H1 (cell line): ENCODE measurements around the gene DPT. TPM values are rescaled to one million over a fixed set of nuclear protein-coding genes. Genes with fewer than 3 reads are reported as not detected.

Experiments
- CTCF ChIA-PET: fragments of 300-600 bp; sonication (Branson Sonifier 250); formaldehyde crosslinking; loops from one replicate; lab custom pipeline; 2021; ENCODE audit not compliant: partially characterized antibody; lab: Charles Lee
- POLR2A ChIA-PET: fragments of 300-600 bp; sonication (Branson Sonifier 250); formaldehyde crosslinking; loops from one replicate; lab custom pipeline; 2021; ENCODE audit warnings: inconsistent platforms; ENCODE audit not compliant: partially characterized antibody; lab: Charles Lee
- DNase-seq, 2 experiments: peaks; one replicate each; pipeline versions ENCODE4 v3.0.0 to v3.0.0-alpha.2; 2010 to 2022; ENCODE audit warnings: low spot score in 2 of 2, low read depth in 1 of 2, mixed read lengths in 1 of 2
- FAIRE-seq: peaks from 2 replicates; lab custom pipeline; 2011; peaks lifted over from hg19 to GRCh38; lab: Jason Lieb, UNC
- H2AFZ ChIP-seq: 2 replicates; pipeline ENCODE4 v1.8.1; 2012; ENCODE audit warnings: low read length, inconsistent platforms
- H2AK5ac ChIP-seq: 2 replicates; pipeline ENCODE4 v1.6.1; 2013; ENCODE audit warnings: low read depth, low read length
- H2BK120ac ChIP-seq: replicated peaks from 2 replicates; pipeline ENCODE3; 2013; ENCODE audit warnings: low read depth, low read length, inconsistent platforms
- H2BK12ac ChIP-seq: 2 replicates; pipeline ENCODE4 v1.6.1; 2013; ENCODE audit warnings: low read depth, low read length
- H2BK15ac ChIP-seq: 2 replicates; pipeline ENCODE4 v1.6.1; 2013; ENCODE audit warnings: low read length
- H2BK20ac ChIP-seq: 2 replicates; pipeline ENCODE4 v1.6.1; 2013; ENCODE audit warnings: low read length
- H2BK5ac ChIP-seq: 2 replicates; pipeline ENCODE4 v1.6.1; 2013; ENCODE audit warnings: low read depth, low read length
- H3K14ac ChIP-seq: 2 replicates; pipeline ENCODE4 v1.6.1; 2013; ENCODE audit warnings: inconsistent platforms; ENCODE audit not compliant: insufficient read length
- H3K18ac ChIP-seq: 2 replicates; pipeline ENCODE4 v1.6.1; 2013; ENCODE audit warnings: low read length; ENCODE audit errors: extremely low read depth
- H3K23ac ChIP-seq: 2 replicates; pipeline ENCODE4 v1.6.1; 2013; ENCODE audit warnings: inconsistent platforms; ENCODE audit not compliant: insufficient read length
- H3K23me2 ChIP-seq: 2 replicates; pipeline ENCODE4 v1.6.1; 2013; ENCODE audit warnings: low read depth, low read length
- H3K27ac ChIP-seq: 2 replicates; pipeline ENCODE4 v1.6.1; 2011; ENCODE audit warnings: low read depth, low read length, inconsistent platforms
- H3K27me3 ChIP-seq, 4 experiments: replicated peaks in 1 of 4; 1 replicate in 1 of 4; 2 replicates in 3 of 4; pipeline versions ENCODE4 v1.6.1 to v1.8.1; 2011 to 2013; ENCODE audit warnings: low read length in 3 of 4, mild to moderate bottlenecking in 3 of 4, inconsistent platforms in 2 of 4, mixed read lengths in 2 of 4, moderate library complexity in 1 of 4; ENCODE audit not compliant: control insufficient read depth in 3 of 4, insufficient read depth in 3 of 4; ENCODE audit errors: extremely low read depth in 1 of 4
- H3K36me3 ChIP-seq, 4 experiments: 2 replicates each; pipeline versions ENCODE4 v1.6.1 to v1.8.1; 2011 to 2013; ENCODE audit warnings: mild to moderate bottlenecking in 4 of 4, low read length in 3 of 4, moderate library complexity in 2 of 4, control low read depth in 1 of 4, inconsistent platforms in 1 of 4; ENCODE audit not compliant: insufficient read depth in 4 of 4, control insufficient read depth in 2 of 4
- H3K4ac ChIP-seq: replicated peaks from 2 replicates; pipeline ENCODE3; 2013; ENCODE audit warnings: low read length, low read depth, mixed read lengths, inconsistent platforms; ENCODE audit not compliant: insufficient read length
- H3K4me1 ChIP-seq, 4 experiments: replicated peaks in 1 of 4; 1 replicate in 1 of 4; 2 replicates in 3 of 4; pipeline versions ENCODE4 v1.6.1 to v1.8.1; 2011 to 2013; ENCODE audit warnings: low read length in 3 of 4, inconsistent platforms in 2 of 4, mixed read lengths in 1 of 4; ENCODE audit not compliant: insufficient read depth in 4 of 4, control insufficient read depth in 3 of 4
- H3K4me2 ChIP-seq, 2 experiments: 2 replicates each; pipeline versions ENCODE4 v1.6.1 to v1.8.1; 2011 to 2013; ENCODE audit warnings: low read depth in 2 of 2, low read length in 2 of 2, control low read depth in 1 of 2, inconsistent platforms in 1 of 2, mild to moderate bottlenecking in 1 of 2; ENCODE audit not compliant: insufficient read depth in 1 of 2
- H3K4me3 ChIP-seq, 4 experiments: fragments of 200-600, 300-600 bp in 1 of 4; sonication (generic), shearing (Covaris generic), sonication (Bioruptor Twin) in 1 of 4; 2 replicates each; pipeline versions ENCODE4 v1.5.1 to v1.8.1; 2011 to 2016; ENCODE audit warnings: low read length in 4 of 4, low read depth in 3 of 4, control low read depth in 2 of 4, inconsistent platforms in 2 of 4, mild to moderate bottlenecking in 2 of 4, mixed read lengths in 1 of 4, moderate library complexity in 1 of 4; ENCODE audit not compliant: insufficient read depth in 2 of 4; ENCODE audit errors: extremely low read depth in 1 of 4
- H3K56ac ChIP-seq: replicated peaks from 2 replicates; pipeline ENCODE3; 2013; ENCODE audit warnings: low read depth, mild to moderate bottlenecking, mixed read lengths, low read length, inconsistent platforms; ENCODE audit not compliant: insufficient read length
- H3K79me1 ChIP-seq: 2 replicates; pipeline ENCODE4 v1.6.1; 2013; ENCODE audit warnings: low read depth, low read length, control low read depth
- H3K79me2 ChIP-seq, 2 experiments: 2 replicates each; pipeline versions ENCODE4 v1.6.1 to v1.8.1; 2012 to 2013; ENCODE audit warnings: low read length in 2 of 2, mild to moderate bottlenecking in 2 of 2, inconsistent platforms in 1 of 2; ENCODE audit not compliant: insufficient read depth in 2 of 2, control insufficient read depth in 1 of 2
- H3K9ac ChIP-seq, 4 experiments: replicated peaks in 1 of 4; 1 replicate in 1 of 4; 2 replicates in 3 of 4; pipeline versions ENCODE4 v1.6.1 to v1.8.1; 2011 to 2013; ENCODE audit warnings: low read depth in 3 of 4, low read length in 3 of 4, control low read depth in 2 of 4, mild to moderate bottlenecking in 2 of 4, moderate library complexity in 2 of 4, inconsistent platforms in 1 of 4; ENCODE audit errors: extremely low read depth in 1 of 4
- H3K9me3 ChIP-seq, 2 experiments: 2 replicates each; pipeline versions ENCODE4 v1.6.1 to v1.8.1; 2012 to 2013; ENCODE audit warnings: mild to moderate bottlenecking in 2 of 2, moderate library complexity in 2 of 2, control low read depth in 1 of 2, inconsistent platforms in 1 of 2, low read depth in 1 of 2, low read length in 1 of 2, mixed read lengths in 1 of 2; ENCODE audit not compliant: insufficient read depth in 2 of 2
- H4K20me1 ChIP-seq, 2 experiments: replicated peaks in 1 of 2; 2 replicates each; pipeline versions ENCODE3 to v1.8.1; 2011 to 2013; ENCODE audit warnings: inconsistent platforms in 2 of 2, low read length in 2 of 2, mild to moderate bottlenecking in 1 of 2; ENCODE audit not compliant: insufficient read depth in 2 of 2, control insufficient read depth in 1 of 2
- H4K5ac ChIP-seq: 2 replicates; pipeline ENCODE4 v1.6.1; 2013; ENCODE audit warnings: low read length, low read depth, mixed read lengths, inconsistent platforms; ENCODE audit not compliant: insufficient read length
- H4K8ac ChIP-seq: 2 replicates; pipeline ENCODE4 v1.8.0; 2013; ENCODE audit warnings: mild to moderate bottlenecking, moderate library complexity, low read length, inconsistent platforms; ENCODE audit not compliant: insufficient read depth; ENCODE audit errors: extremely low read depth
- H4K91ac ChIP-seq: replicated peaks from 2 replicates; pipeline ENCODE3; 2013; ENCODE audit warnings: low read length, mixed read lengths, inconsistent platforms; ENCODE audit not compliant: insufficient read length
- BRCA1 ChIP-seq: IDR thresholded peaks from 2 replicates; pipeline ENCODE4 v1.6.1; 2012; ENCODE audit warnings: low read depth, low read length, improper control_type of control experiment
- SIRT6 ChIP-seq: IDR thresholded peaks from one replicate; pipeline ENCODE4 v1.7.1; 2012; ENCODE audit warnings: low read length, inconsistent platforms
- WGBS, 2 experiments: shearing (Covaris generic) in 1 of 2; methylation state at CpG; one replicate each; pipeline versions ENCODE4 v1.1.6 to v1.1.7; 2013 to 2015; ENCODE audit warnings: low lambda C conversion rate in 2 of 2, mixed read lengths in 2 of 2, inconsistent platforms in 1 of 2, low coverage in 1 of 2, missing lambda C conversion rate in 1 of 2; ENCODE audit not compliant: insufficient replicate concordance in 2 of 2, insufficient coverage in 1 of 2, insufficient read length in 1 of 2; ENCODE audit errors: extremely low coverage in 1 of 2, missing lambda C conversion rate in 1 of 2; 5-methylcytosine and 5-hydroxymethylcytosine counted together
- polyA plus RNA-seq, 7 experiments: library from polyadenylated mRNA; depleted of rRNA in 3 of 7; stranded (reverse) in 5 of 7; unstranded in 2 of 7; fragments of >200 nt in 5 of 7; fragments of 200-250 nt in 2 of 7; gene quantifications; 1 replicate in 5 of 7; 2 replicates in 1 of 7; 4 replicates in 1 of 7; pipeline versions ENCODE4 v1.2.1 to v1.2.3, GENCODE V29; 2011 to 2013; ENCODE audit warnings: missing spikeins in 2 of 7, mixed read lengths in 2 of 7
- total RNA-seq: library from RNA; stranded (reverse); fragmentation: NEBNext Ultra II Directional; extraction: Animal tissue kit (Norgen Biotek cat#: 25700); gene quantifications from 2 replicates; pipeline ENCODE4 v1.2.1, GENCODE V29; 2021

Gene DPT
- total and polyA plus RNA-seq, 2 of the 8 experiments (the other 6 are each of a cell fraction or from before 2014, with no cell fraction given), result not detected

DNA sequence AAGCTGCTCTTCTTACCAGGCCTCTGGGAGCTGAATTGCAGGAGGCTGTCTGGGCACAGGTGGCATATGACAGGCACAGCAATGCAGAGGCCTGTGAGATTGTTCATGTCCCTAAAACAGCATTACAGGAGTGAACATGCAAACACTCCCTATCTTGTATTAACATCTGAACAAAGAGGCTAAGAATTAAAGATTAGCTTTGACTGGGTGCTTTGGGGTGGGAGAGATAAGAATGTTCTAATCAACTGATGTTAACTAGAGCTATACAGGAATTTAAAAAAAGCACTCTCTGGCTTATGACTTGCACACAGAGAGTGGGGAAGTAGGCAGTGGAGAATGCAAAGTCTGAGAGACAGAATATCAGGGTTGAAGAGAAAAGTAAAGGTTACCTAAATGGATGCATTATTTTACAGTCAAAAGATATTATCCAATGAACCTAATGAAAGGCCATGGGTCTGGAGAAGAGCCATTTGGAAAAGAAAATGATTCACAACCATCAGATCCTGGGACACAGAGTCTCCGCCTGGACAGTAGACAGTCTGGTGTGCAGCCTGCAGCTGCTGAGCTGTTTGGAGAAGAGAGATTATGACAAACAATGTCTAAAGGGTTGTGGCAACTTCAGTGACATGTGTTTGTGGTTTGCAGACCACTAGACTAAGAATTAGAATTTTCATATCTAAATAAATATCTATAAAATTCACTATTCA lies 20.2 kb downstream of the DPT start:
- Histone ChIP-seq H2BK15ac (no peak overlapping the region), H3K14ac (no peak overlapping the region), H3K9ac (no peak overlapping the region), H3K4me3 (no peak overlapping the region), H2BK12ac (no peak overlapping the region), H2BK20ac (no peak overlapping the region), H3K36me3 (no peaks in the 10 kb centered on the region), H4K20me1 (no peaks in the 10 kb centered on the region), H3K4me1 (no peaks in the 10 kb centered on the region; a peak in 1 of 7 replicates), H4K91ac (no peak overlapping the region), H2AFZ (no peak overlapping the region), H3K9me3 (no peaks in the 10 kb centered on the region), H3K27ac (no peak overlapping the region), H2BK120ac (no peak overlapping the region), H3K79me1 (no peaks in the 10 kb centered on the region), H3K4ac (no peak overlapping the region), H3K4me2 (no peak overlapping the region), H3K23ac (no peak overlapping the region), H3K18ac (no peak overlapping the region), H3K56ac (no peak overlapping the region), H2AK5ac (no peak overlapping the region), H4K5ac (no peak overlapping the region), H3K79me2 (no peaks in the 10 kb centered on the region), H3K23me2 (no peaks in the 10 kb centered on the region), H2BK5ac (no peak overlapping the region), H3K27me3 (no peaks in the 10 kb centered on the region), H4K8ac (no peak overlapping the region; the same call in 1 of the 2 replicates)
- DNase-seq, result no peak
- 88% methylated on average over 1 of the region's 1 CpG; no CpG with 5 or more reads in 1 of the 2 experiments for WGBS, 2 experiments
- FAIRE-seq, result no peak
- ChIA-PET POLR2A (no interaction called here), CTCF (no interaction called here)
- TF ChIP-seq BRCA1 (no peak), SIRT6 (no peak)
